Measurements from ENCODE around the gene ASB2. TPM values are rescaled to one million over a fixed set of nuclear protein-coding genes. Genes with fewer than 3 reads are reported as not detected.

ASB2 gene
- total RNA-seq, 1 donor from 2014 or later = 0.20 TPM

GRCh38 chr14:93884950-93885349 is 91.4 kb downstream of the ASB2 start:
- ATAC-seq (no peak), DNase-seq (ENCODE audit: low spot score) (no peak)

Other genes with a start within 250 kb of the ASB2 start
- gene PRIMA1, start 188.1 kb downstream of the ASB2 start, total RNA-seq = 0.30 TPM
- gene FAM181A, start 49.2 kb downstream of the ASB2 start, total RNA-seq = not detected
- gene CCDC197, start 20.7 kb upstream of the ASB2 start, total RNA-seq = not detected
- gene OTUB2, start 49.8 kb upstream of the ASB2 start, total RNA-seq = 1.1 TPM
- gene DDX24, start 104.6 kb upstream of the ASB2 start, total RNA-seq = 54.2 TPM
- gene IFI27L1, start 104.7 kb upstream of the ASB2 start, total RNA-seq = 5.9 TPM
- gene IFI27, start 134.2 kb upstream of the ASB2 start, total RNA-seq = 20.4 TPM
- gene IFI27L2, start 153.0 kb upstream of the ASB2 start, total RNA-seq = 1.2 TPM
- 0.28 TPM for gene PPP4R4, start 197.8 kb upstream of the ASB2 start, total RNA-seq